B cell (primary cell): ENCODE data around the gene ZNF652.

Experiments
- CTCF ChIP-seq: fragments of 200-600 bp; IDR thresholded peaks from one replicate; pipeline ENCODE4 v1.8.0; 2022; ENCODE audit warnings: antibody characterized with exemption, mild to moderate bottlenecking
- EZH2 ChIP-seq: IDR thresholded peaks from 2 replicates; pipeline ENCODE4 v1.6.1; 2012; ENCODE audit warnings: borderline replicate concordance, low read depth, mild to moderate bottlenecking, moderate library complexity, low read length; ENCODE audit not compliant: insufficient read depth, poor library complexity, severe bottlenecking

GRCh38 chr17:49260817-49261291, 101.2 kb downstream of the ZNF652 start:
- TF ChIP-seq EZH2, result no peak
- TF ChIP-seq CTCF, result no peak
